Suppressor macrophage treated with lipopolysaccharide for 1 hour (primary cell): ENCODE results near the gene FUT8.

Experiments
- DNase-seq, 3 donors: peaks; one replicate each; pipeline ENCODE4 v3.0.0-alpha.2; 2020 to 2022

Gene FUT8

DNA sequence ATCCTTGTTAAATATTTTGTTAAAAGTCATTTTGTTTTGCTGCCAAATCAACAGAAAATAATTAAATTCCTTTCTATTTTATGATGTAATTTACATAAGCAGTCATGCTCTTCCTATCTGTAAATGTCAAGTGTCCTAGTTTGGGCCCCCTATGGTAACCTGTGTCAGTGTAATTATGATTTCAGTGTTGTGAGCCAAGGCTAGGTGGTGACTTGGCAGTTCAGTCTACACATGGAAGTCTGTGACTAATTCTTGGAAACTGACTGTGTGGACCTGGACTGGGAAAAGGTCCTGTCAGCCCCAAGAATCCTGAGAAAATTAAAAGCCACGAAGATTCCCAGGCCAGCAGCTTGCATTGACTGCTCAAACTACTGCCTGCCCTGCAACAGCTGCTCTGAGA, 371.0 kb downstream of the FUT8 start:
- no peak for DNase-seq

DNA sequence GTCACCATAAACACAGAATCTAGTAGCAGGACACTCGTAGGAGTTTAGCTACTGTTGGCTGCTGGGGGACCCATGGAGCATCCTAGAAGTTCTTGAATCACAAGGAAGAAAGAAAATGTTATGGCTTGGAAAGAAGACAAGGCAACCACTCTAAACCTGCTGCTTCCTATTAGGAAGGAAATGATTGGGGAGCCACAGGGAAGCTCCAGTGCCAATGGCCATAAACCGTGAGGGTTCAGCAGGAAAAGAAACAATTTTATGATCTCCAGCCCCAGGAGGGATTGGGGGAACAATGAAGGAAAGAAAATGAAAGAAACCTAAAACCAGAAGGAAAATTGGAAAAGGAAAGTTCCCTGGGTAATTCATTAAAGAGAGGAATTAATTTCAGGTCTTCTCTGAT, 372.0 kb downstream of the FUT8 start:
- DNase-seq: no peak

DNA sequence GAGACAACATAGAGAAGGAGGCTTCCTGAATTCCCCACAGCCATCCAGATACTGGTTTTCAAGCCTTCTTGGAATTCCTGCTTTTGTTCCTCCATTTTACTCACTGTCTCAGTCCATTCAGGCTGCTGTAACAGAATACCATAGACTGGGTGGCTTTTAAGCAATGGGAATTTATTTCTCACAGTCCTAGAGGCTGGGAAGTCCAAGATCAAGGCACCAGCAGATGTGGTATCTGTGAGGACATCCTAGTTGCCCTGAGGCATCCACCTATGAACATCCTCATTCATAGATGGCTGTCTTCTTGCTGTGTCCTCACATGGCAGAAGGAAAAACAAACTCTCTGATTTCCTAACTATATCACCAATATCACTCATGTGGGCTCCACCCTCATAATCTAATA, 374.9 kb downstream of the FUT8 start:
- DNase-seq: no peak

DNA sequence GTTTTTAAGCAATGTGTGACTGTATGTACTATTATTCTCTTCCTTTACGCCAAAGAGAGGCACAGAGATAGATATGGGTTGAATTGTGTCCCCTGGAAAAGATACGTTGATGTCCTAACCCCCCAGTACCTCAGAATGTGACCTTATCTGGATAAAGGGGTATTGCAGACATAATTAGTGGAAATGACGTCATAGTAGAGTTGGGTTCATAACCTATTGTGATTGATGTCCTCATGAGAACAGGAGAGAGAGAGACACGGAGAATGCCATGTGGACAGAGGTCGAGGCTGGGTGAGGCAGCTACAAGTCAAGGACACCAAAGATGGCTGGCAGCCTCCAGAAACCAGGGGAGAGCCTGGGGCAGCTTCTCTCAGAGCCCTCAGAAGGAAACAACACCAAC, 376.3 kb downstream of the FUT8 start:
- DNase-seq: no peak

DNA sequence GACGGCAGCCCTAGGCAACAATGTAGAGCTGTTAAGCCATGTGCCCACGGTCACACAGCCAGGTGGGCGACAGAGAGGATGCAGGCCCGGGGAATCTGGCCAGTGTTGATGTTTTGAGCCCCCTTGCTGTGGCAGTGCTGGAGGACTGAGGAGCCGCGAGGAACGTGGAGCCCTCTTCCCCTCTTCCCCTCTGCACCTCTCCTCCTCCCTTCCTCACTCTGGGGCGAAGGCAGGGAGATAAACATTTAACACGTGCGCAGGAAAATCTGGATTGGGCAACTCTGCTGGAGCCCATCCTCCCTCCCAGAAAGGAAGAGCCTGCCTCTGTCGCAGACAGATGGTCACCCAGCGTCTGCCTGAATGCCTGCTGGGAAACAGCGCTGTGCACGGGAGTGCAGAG, 376.8 kb downstream of the FUT8 start:
- no peak for DNase-seq

DNA sequence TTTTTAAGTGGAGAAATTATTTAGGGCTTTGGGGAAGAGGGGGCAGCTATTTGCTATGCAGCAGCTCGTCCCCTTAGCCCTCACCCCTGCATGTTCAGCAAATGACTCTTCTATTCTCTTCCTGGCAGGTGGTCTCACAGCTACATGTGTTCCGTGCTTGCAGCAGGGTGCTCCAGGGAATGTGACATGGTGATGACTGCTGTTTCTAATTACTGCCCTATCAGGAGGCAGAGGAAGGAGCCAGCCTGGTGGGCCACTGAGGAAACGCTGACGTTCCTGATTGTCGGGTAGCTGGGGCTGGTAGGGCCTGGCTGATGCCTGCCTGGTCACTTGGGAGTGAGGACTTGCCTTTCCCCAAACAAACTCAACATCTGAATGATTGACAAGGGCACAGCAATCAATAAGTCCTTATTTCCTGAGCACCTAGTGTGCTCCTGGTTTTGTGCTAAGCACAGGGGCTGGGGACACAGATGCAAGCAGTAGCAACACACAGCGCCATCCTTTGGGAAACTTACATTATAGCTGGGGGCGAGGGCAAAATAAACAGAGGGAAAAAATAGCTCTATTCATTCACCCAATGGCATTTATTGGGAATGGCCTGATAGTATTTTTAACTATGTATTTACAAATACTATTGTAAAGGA, 377.8 kb downstream of the FUT8 start:
- no peak for DNase-seq

DNA sequence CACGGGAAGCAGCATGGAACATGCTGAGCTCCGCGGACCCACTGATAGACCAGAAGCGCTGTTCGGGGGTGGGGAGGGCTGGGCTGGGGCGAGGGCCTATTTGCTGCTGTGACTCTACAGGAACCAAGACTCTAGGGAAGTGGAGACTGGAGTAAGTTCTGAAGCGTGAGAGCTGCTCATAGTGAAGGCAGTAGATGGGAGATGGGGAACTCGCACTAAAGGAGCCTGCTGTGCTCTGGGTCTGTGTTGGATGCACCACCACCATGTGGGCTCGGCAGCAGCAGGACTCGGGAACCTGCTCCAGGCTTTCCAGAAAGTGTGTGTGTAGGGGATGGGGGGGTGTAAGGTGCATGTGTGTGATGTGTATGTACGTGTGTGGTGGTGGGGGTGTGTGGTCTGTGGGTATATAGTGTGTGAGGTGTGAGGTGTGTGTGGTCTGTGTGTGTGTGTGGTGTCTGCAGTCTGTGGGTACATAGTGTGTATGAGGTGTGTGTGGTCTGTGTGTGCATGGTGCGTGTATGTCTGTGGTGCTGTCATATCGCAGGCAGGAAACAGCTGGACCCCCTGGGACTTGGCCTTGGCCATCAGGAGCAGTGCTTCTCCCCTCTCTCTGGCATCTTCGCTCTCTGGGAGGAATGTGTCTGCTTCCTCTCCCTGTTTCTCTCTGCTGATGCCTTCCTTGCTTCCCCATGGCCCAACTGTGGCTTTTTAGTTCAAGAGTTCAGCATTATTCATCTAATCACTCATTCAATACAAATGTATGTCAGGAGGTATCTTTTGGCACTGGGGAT, 378.9 kb downstream of the FUT8 start:
- DNase-seq: no peak

DNA sequence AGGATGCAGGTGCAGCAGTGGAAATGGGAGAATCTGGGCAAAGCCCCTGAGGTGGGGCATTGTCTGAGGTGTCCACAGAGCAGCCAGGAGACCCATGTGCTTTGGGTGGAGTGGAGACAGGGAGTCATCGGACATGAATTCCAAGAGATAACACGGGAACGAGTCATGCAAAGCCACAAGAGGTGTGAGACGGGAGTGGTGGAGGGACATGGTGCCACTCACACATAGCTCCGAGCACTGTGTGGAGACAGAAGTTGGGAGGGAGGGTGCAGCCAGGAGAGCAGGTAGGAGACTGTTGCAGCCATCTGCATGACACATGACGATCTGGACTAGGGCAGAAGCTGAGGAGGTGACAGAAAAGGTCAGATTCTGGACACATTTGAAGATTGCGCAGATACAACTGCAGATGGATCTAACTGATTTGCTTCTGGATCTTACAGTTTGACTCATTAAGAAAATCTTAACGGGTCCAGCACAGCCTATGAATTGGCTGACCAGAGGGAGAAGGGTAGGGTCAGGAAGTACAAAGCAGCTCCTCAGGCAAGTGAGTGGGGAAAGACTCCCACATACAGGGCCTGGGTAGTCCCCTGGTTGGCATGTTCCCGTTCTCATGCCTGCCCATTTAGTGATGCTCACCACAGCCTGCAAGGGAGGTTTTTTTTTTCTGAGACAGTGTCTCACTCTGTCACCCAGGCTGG, 379.8 kb downstream of the FUT8 start:
- DNase-seq: peak in 1 of 3 donors; percentile 10
